HG03103 (cell line): Measurements from ENCODE around the gene IGFBP5.

Experiments
- ATAC-seq: cut with Tn5 transposase; IDR thresholded peaks from one replicate; pipeline ENCODE4 v1.9.1; 2021; ENCODE audit warnings: low read depth; ENCODE audit not compliant: unreplicated experiment

IGFBP5 gene

DNA sequence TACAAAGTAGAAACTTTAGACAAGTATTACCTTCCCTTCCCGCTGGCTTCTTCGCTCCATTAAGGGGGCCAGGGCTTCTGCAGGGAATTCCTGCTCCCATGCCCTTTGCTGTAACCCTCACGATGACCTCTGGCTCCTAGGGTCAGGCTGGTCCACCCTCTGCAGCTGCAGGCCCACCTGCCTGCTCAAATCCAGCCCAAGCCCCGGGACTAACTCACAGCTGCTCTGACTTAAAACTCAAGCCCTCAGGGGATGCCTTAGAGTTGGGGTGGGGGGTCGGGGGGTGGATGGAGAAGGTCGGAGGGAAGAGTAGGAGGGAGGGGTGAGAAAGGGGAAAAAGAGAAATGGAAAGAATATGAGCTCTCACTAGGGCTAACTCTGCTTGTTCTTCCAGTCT is 4.9 kb downstream of the IGFBP5 start:
- no peak for ATAC-seq

- no peak for ATAC-seq
These were observed 6.0 kb downstream of the IGFBP5 start for GRCh38 chr2:216689397-216689796.

DNA sequence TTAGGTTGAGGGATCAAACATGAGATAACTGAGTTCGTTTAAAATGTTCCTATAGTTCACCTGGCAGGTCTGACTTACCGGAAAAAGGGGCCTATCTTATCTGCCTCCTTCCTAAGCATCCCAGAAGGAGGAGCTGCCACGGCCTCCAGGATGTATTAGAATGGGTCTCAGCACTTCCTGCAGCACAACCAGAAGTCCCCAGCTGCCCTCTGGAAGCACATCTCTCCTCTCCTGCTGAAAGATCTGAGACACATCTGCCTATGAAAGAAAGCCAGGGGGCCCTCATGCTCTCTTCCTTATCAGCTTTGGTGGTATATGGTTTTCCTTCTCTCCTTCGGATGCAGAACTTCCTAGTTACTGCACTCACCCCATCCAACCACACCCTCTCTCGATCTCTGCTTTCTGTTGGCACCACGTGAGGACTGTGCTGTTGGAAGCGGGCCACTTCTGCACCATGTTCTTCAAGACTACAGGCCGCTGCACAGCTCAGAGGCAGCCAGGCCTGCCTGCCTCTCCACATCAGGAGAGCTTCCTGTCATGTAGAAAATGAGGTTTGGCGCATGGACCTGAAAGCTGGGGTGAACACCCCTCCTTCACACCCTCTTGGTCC is 6.5 kb downstream of the IGFBP5 start:
- ATAC-seq, result no peak

DNA sequence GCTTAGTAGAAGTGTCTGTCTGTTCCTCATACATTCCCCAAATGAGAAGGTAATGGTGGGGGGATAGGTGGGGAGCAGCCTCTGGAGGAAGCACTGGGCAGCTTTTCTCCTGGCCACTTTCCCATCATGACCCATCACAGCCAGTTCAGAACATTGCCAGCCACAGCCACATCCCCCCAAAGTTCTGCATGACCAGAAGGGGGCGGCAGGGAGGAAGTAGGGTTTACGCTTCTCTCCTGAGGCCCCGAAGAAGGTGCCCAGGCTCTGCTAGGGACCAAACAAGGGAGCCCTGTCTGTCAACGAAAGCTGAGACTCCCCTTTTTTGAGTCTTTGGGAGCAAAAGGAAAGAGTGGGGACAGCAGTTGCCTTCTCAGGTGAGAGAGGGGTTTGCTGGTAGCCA is 7.7 kb downstream of the IGFBP5 start:
- ATAC-seq, result no peak

GRCh38 chr2:216687111-216687510 is 8.2 kb downstream of the IGFBP5 start:
- ATAC-seq, result no peak

DNA sequence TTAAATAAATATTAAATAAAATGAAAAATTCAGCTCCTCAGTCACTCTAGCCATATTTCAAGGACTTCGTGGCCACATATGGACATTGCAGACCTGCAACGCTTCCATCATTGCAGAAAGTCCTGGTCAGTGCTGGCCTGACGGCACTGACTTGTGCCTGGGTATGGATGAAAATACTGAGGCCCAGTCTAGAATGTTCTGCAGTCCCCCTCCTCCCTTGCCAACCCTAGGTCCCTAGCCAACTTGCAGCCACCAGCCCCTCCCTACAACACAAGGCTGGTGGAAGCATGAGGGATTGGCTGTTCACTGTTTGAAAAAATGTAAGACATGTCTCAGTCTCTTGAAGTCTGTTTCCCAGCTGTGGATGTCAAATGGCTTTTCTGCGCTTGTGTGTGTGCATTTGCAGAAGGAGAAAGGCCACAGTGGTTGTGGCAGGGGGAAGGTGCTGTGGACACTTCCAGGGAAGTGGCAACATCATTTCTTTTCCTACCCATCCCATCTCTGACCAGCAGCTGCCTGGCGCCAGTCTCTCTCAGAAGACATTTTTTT is 9.9 kb downstream of the IGFBP5 start:
- no peak for ATAC-seq

DNA sequence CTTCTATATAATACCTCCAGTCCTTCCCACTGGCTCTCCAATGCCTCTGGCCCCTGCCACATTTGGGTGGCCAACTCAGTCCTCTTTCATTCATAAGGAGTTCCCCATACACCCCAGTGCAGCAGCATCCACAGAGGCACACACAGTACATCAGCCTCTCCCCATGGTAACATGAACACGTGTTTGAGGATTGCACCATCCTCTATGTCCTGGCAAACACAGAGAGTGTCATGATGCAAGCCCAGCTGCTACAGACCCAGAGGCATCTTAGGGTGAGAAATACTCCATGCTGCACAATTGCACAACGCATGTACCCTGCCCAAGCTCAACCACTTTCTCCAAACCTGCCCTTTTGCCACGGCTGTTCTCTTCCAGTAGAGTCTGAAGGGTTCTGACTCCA is 11.5 kb downstream of the IGFBP5 start:
- no peak for ATAC-seq

GRCh38 chr2:216681683-216682082 is 13.7 kb downstream of the IGFBP5 start:
- ATAC-seq, result no peak

DNA sequence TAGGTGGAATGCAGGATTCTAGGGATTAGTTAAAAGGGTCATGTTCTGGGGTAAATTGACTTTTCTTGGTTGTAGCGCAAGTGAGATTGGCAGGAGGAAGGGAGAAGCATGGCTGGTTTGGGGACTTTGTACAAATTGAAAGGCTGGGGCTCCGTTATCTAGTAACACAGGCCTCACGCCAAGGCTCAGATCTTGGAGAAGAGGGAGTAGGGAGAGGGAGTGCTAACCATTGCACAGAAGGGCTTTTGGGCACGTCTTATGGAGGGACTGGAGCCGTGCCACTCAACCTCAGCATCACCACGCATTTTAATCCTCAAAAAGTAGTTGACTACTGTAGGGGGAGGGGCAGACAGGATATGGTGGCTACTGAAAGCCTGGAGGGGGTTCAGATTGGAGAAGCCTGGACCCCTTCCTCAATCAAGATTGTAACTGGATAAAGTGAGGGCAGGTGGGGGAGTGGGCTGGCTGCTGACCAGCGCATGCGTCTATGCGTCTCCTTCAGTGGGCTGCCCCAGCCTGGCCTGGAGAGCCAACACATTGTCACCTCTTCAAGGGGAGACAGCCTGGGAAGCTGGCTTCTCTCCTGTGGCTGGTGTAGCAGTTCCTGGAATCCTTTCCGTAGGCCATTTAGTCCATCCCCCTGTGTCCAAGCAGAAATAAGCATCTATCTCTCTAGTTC is 14.3 kb downstream of the IGFBP5 start:
- no peak for ATAC-seq

DNA sequence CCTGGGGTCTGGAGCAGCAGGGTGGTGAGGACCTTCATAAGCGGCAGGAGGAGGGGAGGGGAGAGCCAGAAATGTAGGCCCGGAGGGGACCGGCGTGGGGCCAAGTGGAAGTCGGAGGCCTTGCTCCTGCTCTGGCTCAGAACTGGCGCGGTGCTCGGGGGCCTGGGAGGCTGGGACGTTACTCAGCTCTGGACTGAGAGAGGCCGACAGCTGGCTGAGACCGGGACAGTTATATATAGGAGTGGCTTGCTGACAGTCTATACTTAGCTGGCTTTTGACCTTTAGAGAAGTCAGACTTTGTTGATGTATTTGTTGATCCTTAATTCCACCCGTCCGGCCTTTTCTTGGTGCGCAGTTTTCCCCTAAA is 15.7 kb downstream of the IGFBP5 start:
- ATAC-seq, result no peak

GRCh38 chr2:216678813-216679657 is 16.3 kb downstream of the IGFBP5 start:
- no peak for ATAC-seq

DNA sequence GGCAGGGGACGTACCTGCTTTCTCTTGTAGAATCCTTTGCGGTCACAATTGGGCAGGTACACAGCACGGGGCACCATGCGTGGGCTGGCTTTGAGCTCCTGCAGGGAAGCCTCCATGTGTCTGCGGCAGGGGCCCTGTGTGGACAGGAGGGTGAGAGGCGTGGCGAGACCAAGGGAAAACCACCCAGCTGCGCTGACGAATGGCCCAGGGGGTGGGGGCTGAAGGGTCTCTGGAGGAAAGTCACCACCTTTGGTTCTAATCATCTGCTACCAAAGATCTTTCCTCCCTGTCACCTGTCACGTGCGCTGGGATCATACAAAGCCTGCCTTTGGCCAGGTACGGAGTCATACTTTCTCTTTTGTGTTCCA is 17.3 kb downstream of the IGFBP5 start:
- no peak for ATAC-seq

GRCh38 chr2:216677439-216678097 is 17.8 kb downstream of the IGFBP5 start:
- ATAC-seq, result no peak

DNA sequence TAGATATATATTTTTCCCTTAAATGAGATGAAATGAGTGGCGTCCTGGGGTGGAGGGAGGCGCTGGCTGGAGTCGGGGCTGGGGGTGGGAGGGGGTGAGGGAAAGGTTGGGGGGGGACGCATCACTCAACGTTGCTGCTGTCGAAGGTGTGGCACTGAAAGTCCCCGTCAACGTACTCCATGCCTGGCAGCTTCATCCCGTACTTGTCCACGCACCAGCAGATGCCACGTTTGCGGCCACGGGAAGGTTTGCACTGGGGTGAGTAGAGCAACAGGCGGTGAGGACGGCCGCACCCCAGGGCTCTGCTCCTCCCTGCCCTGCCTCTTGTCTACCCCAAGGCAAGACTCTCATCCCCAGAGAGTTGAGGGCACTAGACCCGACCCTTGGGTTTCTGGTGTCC is 18.7 kb downstream of the IGFBP5 start:
- no peak for ATAC-seq

GRCh38 chr2:216674376-216674775 is 21.0 kb downstream of the IGFBP5 start:
- ATAC-seq, result no peak

DNA sequence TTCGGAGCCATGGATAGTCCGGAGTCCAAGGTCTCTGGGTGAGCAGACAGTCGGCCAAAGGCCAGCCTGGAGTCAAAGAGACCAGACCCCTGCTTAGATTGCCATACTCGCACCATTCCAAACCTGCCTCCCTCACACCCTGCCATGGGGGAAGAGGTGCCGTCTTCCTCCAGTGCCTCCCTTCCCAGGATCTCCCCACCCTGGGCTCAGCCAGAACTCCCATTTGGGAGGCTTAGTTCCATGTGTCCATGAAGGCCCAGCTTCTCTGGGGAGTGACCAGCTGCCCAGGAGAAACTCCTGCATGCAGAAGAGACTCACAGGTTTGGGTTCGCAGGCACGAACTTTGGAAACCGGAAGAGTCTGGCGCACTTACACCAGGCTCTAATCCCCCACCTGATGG is 21.7 kb downstream of the IGFBP5 start:
- no peak for ATAC-seq

DNA sequence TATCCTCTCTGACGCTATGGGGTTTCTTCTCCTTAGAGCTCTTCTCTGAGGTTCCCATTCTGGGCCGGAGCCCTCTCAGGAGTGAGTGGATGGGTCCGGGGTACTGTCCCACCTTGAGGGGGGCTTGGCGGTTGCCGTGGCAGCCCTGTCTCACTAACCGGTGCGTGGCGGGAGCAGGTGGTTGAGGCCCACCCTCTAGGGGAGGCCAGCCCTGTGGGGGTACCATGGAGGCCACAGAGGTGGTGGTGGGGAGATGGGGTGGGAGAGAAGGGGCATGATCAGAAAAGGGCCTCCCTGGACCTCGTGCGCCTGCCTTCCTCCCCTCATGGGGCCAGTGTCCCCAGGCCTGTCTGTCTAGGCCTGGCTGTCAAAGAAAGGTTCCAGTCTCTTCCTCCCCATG is 22.3 kb downstream of the IGFBP5 start:
- no peak for ATAC-seq

DNA sequence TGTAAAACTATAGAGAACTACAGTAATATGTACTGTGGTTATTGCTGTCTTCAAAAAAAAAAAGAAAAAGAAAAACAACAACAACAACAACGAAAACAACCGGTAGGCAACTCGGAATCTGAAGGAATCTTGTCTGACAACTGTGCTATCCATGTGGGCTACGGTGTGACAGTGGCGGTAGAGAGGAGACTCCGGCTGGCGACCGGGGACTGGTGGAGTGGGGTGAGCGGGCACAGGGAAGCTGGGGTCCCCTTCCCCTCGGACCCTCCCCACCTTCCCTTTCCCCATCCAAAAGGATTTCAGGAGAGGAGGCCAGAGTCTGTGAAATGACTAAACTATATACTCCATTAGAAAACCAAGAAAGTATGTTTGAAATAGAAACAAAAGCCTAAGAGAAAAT is 22.9 kb downstream of the IGFBP5 start:
- no peak for ATAC-seq

DNA sequence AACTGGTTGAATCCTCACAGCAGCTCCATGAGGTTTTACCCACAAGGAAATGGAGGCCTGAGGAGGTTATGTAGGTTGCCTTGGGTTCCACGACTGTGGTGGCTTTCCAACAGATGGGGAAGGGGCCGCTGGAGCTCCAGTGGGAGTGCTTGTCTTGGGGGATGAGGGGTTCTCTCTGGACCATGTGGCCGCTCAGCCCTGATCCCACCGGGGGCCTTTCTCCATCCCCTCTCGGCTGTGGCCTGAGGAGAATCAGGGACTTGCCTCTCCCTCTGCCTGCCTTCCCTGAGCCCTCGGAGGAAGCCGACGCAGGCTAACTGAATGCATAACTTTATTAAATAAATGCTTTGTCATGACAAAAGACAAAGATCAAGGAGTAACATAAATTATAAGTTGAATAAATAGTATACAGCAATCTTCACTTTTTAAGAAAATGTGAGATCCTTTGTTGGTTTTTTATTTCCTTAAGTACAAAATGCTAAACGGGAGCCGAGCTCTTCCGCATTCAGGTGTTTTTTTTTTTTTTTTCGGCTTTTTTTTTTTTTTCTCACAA is 23.5 kb downstream of the IGFBP5 start:
- ATAC-seq, result no peak

- ATAC-seq, result no peak
These were observed 24.3 kb downstream of the IGFBP5 start for GRCh38 chr2:216671081-216671411.
